H1 (cell line): Measurements from ENCODE around the gene NLK. TPM values are rescaled to one million over a fixed set of nuclear protein-coding genes. Genes with fewer than 3 reads are reported as not detected.

Source experiments
- CHD7 ChIP-seq: fragments of 300-600 bp; sonication (generic); IDR thresholded peaks from 2 replicates; pipeline ENCODE4 v1.7.1; 2012; ENCODE audit warnings: low read length, moderate library complexity, mild to moderate bottlenecking, inconsistent platforms; ENCODE audit not compliant: insufficient replicate concordance
- KDM1A ChIP-seq: fragments of 200-600, 300-600 bp; sonication (generic); IDR thresholded peaks from 2 replicates; pipeline ENCODE4 v1.7.1; 2016; ENCODE audit warnings: mild to moderate bottlenecking, low read length, borderline replicate concordance
- NRF1 ChIP-seq: IDR thresholded peaks from 2 replicates; pipeline ENCODE4 v1.6.1; 2011; ENCODE audit warnings: mild to moderate bottlenecking, low read depth, low read length, improper control_type of control experiment
- polyA plus RNA-seq, 7 experiments: library from polyadenylated mRNA; depleted of rRNA in 3 of 7; stranded (reverse) in 5 of 7; unstranded in 2 of 7; fragments of >200 nt in 5 of 7; fragments of 200-250 nt in 2 of 7; gene quantifications; 1 replicate in 5 of 7; 2 replicates in 1 of 7; 4 replicates in 1 of 7; pipeline versions ENCODE4 v1.2.1 to v1.2.3, GENCODE V29; 2011 to 2013; ENCODE audit warnings: missing spikeins in 2 of 7, mixed read lengths in 2 of 7
- total RNA-seq: library from RNA; stranded (reverse); fragmentation: NEBNext Ultra II Directional; extraction: Animal tissue kit (Norgen Biotek cat#: 25700); gene quantifications from 2 replicates; pipeline ENCODE4 v1.2.1, GENCODE V29; 2021

The NLK gene
- total and polyA plus RNA-seq, 2 of the 8 experiments (the other 6 are each of a cell fraction or from before 2014, with no cell fraction given) = 30.8 to 49.9 TPM

- TF ChIP-seq CHD7 (no peak), NRF1 (no peak), KDM1A (no peak)
These were observed 57.8 kb downstream of the NLK start (continued) for GRCh38 chr17:28100251-28100650.
